Stimulated activated CD4-positive, alpha-beta T cell treated with anti-CD3 and anti-CD28 coated beads, Interleukin-4, amount 100 ng/mL, for 4 hours (primary cell): ENCODE measurements around the gene NCAPH2.

Experiments used
- DNase-seq, 2 experiments: peaks; one replicate each; pipeline ENCODE4 v3.0.0-alpha.2; 2020

Gene NCAPH2

DNA sequence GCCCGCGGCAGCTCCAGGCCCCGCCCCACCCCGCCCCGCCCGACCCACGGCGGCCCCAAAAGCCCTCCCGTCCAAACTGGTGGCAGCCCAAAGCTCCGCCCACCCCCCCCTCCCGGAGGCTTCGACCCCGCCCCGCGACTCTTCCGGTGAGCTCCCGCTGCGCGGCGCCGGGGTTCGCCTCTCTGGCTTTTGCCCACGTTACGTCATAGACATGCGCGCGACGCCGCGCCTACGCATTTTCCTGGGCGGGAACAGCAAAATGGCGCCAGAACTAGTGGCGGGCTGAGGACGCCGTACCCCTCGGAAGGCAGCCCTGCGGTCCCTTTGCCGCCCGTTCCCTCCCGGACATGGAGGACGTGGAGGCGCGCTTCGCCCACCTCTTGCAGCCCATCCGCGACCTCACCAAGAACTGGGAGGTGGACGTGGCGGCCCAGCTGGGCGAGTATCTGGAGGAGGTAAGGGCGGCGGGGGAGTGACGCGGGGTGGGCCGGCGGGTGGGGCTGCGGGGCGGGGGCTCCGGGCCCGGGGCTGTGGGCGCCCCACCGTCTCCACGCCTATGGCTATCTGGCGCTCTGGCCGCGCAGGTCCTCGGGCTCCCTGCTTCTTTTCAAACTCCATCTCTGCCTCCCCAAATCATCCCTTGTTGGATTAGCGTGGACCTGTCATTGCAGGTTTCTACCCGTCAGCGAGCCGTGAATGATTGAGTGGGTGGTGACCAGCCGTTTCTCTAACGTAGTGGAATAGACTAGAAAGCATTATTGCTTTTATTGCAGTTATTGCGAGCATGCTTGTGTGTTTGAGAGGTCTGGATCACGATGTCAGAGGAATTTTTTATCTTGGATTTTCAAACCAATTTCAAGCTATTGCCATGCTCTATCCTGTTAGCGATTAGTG is at the start of gene NCAPH2:
NCAPH2 (plus strand) TSS at position 234 of the 894 bp plus-strand sequence; CDS start at position 348, 114 bp downstream.
- DNase-seq = peak in 1 of 2 experiments; percentile 97

DNA sequence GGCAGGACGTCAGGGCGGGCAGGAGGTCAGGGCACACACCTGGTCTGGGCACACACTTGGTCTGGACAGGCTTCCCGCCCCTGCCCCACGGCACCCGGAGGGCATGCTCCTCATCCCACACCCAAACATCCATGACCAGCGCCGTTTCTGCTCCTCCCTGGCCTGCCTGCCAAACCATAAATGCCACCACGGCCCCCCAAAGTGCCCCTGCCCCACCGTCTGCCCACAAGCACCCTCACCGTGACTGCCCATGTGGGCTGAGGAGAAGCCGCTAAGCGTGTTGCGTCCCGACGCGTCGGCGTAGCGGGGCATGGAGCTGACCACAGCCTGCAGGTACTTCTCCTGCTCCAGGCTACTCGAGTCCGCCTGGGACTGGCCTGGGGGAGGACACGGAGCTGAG is 49.0 kb upstream of the NCAPH2 start:
- DNase-seq = no peak

DNA sequence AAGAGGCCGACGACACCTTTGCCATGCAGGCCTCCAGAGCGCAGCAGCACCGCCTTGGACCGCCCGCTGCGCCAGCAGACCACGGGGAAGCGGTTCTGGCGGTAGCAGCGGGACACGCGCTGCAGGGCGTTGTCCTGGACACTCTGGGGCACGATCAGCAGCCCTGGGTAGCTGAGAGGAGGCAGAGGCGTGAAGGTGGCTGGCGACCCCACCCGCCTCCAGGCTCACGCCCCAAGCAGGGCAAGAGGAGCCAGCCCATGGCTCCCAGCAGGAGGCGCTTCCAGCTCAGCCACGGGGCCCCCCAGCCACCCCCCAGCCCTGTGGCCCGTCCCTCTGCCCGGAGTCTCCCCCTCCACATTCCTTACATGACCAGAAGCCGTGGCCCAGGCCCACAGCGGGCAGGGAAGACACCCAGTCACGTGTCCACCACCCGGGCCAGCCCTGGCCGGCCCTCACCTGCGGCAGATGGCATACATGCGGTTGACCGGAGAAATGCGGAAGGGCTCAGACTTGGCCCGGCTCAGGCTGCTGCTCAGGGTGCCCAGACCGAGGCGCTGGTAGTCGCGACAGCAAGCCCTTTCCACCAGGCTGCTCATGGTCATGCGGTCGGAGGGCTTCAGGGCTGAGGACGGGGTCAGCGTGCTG is 48.4 kb upstream of the NCAPH2 start:
- no peak for DNase-seq

DNA sequence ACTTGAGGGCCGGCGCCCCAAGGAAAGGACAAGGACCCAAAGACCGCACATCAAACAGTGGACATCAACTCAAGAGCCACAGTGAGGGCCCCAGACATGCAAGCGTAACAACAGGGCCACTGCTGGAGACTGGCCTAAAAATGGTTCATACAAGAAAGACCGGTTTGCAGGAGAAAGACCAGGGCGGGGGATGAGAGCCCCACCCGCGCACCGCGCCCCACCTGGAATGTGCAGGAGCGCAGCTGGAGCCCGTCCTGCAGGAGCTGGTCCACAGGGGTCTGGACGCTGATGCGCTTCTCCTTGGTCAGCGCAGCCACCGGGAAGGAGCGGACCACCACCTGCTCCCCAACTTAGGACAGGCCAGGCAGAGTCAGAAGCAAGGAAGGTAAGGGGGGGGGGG is 47.1 kb upstream of the NCAPH2 start:
- no peak for DNase-seq

DNA sequence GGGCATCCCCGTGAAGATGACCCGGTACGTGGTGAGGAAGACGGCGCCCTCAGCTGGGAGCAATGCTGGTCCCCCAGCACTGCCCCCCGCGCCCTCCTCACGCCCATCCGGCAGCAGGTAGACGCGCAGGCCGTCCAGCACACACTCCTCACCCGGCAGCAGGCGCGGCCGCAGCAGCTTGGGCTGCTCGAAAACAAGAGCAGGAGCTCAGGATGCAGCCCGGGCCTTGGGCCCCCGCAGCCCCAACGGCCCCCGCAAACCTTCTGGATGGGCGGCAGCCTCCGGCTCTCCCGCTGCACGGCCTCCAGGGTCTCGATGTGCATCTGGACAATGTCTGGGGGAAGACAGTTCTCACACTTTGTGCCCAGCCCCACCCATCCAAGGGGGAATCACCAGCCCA is 46.5 kb upstream of the NCAPH2 start:
- DNase-seq = no peak

DNA sequence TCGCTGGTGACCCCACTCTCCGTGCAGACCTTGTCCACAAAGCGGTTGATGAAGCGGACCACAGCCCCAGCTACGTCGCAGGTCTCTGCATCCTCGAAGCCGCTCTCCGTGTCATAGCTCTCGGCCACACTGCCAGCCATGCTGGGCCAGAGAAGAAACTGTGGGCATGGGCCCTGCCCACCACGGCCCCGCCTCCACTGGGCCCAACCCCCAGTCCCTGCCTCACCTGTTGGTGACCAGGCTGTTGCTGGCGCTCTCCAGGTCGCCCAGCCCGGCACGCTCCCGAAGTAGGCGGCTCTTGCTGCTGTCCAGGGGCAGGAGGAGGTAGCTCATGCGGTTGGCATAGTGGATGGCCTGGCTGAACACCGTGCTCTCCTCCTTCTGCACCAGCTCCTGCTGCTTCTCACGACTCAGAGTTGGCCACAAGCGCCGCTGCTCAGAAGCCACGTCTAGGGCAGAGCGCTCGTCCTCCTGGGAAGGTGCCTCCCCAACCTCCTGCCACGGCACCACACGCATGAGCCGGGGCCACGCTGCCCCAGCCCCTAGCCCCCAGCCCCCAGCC is 46.0 kb upstream of the NCAPH2 start:
- DNase-seq = no peak

DNA sequence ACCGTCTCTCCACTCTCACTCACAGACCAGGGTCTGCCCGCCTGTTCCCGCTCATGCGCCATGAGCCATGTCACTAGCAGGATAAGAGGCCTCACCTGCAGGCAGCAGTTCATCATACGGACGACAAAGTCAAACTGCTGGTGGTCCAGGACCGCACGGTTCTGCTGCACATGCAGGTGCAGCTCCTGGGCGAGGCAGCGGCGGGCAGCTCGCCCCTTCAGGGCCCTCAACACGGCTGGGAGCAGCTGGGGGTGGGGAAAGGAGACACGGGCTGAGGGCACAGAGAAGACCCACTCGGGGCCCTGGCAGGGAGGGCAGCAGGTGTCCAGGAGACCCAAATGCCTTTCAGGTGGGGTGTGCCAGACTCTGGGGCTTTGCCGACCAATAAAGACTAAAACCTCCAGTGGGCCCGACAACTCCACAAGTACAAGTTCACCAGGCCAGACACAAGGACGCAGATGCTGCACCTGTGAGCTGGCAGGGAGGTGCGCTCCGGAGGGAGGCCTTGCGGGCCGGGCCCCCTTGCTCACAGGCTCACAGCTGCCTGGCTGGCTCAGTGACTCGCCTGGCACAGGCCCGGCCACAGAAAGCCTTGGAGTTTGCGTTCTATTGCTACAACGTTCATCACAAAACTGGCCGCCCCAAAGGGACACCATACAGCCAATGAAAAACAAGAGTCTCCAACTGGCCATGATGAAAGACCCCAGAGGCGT is 44.7 kb upstream of the NCAPH2 start:
- DNase-seq = no peak

DNA sequence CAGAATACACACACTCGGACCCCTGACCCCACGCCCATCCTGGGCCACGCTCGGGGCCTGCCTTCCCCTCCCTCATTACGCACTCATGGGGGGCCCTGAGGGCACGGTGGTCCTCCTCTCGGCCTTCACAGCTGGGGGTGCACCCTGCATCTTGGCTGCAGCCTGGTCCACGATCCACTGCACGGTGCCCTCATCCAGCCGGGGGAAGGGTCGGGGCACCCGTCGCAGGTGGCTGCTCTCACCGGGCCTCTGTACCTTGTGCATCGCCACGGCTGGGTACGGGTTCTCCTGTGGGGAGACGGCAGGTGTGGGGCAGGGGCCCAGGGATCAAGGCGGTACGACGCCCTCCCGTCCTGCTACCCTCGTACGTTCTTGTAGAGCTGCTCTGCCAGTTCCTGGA is 43.6 kb upstream of the NCAPH2 start:
- no peak for DNase-seq

DNA sequence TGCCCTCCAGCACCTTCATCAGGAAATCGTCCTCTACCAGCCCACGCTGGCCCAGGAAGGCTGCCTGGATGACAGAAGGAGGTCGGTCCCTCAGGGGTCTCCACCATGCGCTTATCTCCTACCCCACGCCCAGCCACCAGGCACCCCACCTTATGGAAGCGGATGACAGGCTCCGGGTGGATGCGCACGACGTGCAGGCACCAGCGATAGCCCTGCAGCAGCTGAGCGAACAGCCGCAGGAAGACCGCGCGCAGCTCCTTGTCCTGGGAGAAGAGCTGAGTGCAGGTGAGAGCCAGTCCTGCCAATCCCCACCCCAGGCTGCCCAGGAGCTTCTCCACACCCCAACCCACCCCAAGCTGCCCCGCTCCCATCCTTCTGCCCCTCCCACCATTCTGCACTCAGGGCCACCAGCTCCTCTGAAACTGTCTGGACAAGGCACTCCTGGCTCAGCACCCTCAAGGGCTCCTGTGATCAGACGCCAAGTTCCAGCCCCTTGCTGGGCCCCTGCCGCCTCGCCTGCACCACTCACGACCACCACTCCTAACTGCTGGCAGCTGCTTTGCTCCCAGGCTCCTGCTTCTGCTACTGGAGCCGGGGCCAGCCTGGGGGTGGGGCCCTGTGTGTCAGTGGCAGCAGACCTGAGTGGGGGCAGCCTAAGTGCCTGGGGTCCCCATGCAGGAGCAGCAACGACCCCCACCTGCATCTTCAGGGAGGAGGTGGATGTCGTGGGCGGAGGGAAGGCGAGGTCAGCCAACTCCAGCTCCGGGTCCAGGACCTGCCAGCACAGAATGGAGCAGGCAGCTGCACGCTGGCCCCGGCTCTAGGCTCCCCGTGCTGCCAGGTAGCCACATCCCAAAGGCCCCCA is 42.7 kb upstream of the NCAPH2 start:
- DNase-seq = no peak

DNA sequence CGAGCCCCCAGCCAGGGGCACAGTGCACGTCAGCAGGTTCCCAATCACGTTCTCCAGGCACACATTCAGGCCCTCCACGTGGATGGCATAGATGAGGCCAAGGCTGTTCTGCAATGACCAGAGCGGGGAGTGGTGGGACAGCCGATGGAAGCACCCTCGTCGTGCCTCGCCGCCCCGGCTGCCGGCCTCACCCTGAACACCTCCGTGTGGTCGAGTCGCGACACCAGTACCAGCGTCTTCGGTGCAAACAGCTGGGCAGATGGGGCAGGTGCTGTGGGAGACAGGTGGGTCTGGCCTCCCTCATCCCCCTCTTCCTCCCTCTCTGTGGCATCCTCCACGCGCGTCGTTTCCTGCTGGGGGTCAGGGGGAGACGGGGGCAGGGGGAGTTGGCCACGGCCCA is 40.7 kb upstream of the NCAPH2 start:
- no peak for DNase-seq

DNA sequence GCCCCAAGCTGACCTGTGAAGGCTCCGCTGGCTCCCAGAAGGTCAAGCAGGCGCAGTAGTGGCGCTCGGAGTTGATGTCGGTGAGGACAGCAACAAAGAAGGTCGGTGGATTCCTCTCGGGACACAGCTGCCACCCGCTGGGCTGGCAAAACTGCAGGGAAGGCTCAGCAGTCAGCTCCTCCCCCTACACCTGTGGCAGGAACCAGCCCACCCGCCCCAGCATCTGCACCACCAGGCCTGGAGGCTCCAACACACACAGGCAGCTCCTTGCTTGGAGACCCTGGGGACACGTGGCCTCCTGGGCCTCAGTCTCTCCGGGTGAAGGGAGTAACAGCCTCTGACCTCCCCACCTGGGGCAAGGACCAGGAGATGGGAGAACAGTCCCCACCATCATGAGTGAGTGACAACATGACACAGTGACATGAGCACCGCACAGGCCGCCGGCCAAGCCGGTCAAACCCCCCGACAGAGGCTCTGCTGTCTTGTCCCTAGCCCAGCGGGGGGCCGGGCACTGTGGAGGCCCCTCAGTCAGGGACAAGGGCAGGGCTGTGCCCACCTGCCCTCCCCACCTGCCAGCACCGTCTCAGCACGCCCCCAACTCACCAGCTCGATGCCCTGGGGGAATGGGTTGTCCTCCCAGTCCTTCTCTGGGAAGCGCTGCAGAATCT is 40.1 kb upstream of the NCAPH2 start:
- DNase-seq = no peak

DNA sequence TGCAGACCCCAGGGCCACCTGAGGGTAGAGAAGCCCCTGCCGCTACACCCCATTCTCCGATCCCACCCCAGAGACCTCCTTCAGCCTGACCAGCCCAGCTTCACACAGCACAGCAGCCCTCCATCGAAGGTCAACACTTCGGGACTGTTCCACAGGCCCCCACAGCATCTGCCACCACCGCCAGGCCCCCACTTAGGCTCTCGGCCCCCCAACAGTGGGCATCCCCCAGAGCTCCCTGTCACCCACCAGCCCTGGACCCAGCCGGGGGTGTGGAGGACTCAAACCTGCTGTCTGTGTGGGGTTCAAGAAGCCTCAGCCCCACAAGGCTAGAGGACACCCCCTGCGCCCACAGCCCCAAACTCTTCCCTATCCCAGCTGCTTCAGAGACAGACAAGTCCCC is 39.4 kb upstream of the NCAPH2 start:
- no peak for DNase-seq

DNA sequence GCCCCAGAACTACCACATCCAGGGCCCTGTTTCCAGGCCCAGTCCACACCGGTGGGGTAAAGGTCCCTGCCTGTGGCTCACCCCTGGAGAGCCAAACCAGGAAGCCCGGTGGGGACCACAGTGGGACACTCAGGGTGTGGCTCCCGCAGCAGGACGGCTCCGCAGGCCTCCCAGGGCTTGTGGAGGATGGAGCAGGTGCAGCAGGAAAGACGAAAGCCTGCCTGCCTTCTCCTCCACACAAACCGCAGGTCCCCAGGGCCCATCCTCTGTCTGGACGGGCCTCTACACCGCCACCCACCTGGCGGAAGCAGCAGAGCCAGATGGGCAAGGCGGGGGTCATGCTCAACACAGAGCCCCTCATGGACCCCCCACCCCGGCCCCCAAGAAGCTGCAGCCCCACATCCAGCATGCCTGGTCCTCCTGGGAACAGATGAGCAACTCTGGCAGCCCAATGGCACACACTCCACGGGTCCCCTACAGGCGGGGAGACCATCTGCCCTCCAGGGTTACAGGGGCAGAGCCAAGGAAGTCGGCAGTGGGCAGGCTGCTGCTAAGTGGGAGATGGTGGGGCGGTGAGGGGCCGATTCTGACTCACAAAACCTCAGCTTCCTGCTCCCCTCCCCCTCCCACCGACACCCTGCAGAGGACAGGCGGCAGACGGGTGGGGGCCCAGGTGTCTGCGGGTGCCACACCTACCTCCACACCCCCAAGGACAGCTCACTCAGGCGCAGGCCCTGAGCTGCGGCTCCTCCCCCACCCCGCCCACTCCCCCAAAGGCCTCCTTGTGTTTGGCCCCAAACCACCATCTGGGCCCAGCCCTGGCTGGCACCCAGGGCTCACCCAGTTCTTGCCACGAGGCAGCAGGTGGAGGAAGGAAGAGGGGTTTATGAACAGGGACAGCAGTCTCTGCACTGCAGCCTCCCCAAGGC is 38.4 kb upstream of the NCAPH2 start:
- peak; percentile 88 to 96 for DNase-seq

DNA sequence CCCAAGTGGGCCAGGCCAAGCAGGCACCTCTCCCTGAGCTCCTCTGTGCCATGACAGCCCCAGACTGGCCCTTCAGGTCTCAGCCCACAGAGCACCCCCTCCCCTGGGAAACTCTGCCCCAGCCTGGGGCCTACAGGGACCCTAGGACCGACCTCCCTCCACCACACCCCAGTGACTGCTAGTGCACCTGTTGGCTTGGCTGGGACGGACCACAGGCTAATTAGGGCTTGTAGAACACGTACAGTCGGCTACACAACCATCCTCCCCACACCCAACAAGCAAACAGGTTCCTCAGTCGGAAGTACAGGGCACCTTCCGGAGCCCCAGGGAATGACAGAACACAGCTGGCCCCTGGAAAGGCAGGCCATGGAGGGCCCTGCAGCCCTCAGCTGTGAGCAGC is 37.5 kb upstream of the NCAPH2 start:
- DNase-seq = no peak

DNA sequence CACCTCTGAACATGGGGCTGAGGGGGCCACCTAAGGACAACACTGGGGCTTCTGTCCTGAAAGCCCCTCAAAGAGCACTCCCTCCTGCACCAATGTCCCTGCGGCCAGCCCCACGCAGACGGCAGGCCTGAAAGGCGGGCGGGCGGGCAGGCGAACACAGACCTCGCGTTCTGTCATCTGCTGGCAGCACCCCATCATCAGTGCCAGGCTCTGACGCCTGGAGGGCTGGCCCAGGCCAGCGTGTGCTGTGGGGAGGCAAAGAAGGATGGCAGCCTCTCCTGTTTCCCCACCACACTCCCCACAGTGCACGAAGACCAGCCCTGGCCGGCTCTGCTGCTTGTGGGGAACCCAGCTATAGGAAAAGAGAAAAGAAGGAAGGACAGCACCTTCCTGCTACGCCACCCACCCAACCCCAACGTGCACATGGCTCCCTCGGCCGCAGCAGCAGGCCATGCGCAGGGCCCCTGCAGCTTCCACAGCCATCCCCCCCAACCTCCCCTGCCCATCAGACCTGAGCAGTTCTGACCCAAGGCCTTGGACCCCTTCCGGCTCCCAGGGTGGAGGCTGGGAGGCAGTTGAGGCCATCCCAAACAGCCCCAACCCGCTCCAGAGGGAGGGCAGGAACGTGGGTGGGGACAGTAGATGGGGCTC is 36.7 kb upstream of the NCAPH2 start:
- no peak for DNase-seq

DNA sequence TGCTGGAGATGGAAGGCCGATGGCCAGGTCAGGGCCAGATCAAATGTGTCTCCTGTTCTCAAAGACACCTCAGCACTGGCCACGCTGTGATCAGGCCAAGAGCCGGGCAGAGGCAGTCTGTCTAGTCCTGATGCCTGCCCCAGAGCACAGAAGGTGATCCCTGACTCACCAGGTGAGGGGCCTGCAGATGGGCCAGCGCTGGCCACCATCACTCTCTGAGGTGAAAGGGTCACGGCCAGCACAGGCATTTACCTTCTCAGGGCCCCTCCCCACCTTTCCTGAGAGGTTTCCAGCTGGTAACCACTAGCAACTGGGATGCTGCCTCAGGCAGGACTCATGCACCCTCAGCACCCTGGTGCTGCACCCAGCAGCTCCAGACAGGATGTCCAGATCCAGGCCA is 36.1 kb upstream of the NCAPH2 start:
- DNase-seq = no peak

DNA sequence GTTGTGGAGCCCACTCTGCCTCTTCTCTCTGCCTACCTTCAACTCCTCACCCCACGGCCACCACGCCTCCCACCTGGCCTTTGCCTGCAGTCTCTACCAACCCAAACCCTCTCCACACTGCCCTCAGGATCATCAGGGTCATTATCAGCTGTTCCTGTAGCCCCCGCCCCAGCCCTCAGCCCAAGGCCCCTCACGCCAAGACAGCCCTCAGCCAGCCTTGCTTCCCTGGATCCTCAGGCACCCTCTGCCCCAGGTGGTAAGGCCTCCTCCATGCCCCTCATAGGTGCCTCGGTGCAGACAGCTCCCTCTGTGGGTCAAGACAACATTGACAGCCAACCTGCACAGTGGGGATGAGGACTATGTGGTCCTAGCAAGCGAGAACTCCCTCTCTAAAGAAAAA is 34.9 kb upstream of the NCAPH2 start:
- DNase-seq = peak in 1 of 2 experiments; percentile 40

DNA sequence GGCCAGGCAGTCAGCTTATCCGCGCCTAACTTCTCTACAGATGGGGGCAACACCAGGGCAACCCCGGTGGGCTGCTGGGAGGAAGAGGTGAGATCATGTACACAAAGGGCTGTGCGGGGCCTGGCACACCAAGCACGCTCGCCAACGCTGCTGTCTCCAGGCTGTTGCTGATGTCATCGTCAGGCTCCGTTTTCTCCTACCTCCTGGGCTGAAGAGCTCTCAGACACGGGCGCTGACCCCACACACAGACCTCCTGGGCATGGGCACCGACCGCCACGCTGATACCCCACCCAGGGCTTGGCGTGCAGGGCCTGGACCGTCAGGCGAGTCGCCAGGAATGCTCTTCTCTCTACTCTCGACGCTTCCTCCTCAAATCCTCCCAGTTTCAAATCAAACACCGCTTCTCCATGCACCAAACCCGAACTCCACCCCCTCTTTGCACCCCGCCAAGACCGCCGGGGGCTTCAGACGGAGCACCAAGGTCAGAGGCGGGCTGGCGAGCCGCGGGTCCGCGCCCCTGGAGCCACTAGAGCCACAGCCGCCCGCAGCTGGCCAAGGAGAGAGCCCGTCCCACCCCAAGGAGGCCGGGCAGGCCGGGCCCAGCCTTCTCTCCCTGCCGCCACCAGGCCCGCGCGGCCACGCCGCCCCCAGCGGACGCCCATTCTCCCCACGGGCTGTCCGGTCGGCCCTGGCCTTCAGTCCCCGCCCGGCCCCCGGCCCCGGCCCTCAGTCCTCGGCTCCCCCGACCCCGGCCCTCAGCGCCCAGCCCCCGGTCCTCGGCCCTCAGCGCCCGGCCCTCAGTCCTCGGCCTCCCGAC is 34.0 kb upstream of the NCAPH2 start:
- peak; percentile 20 to 32 for DNase-seq
